Osteocyte (in vitro differentiated cells): Measurements from ENCODE around the gene PRPS1L1. TPM values are rescaled to one million over a fixed set of nuclear protein-coding genes. Genes with fewer than 3 reads are reported as not detected.

Experiments
- DNase-seq: peaks from one replicate; pipeline ENCODE4 v3.0.0; 2021; ENCODE audit warnings: mixed read lengths; ENCODE audit not compliant: unreplicated experiment; ENCODE audit errors: extremely low spot score
- H3K27ac Mint-ChIP-seq: one replicate; pipeline ENCODE4 v1.8.0; 2021; ENCODE audit warnings: mild to moderate bottlenecking, mixed read lengths; ENCODE audit not compliant: unreplicated experiment
- H3K27me3 Mint-ChIP-seq: one replicate; pipeline ENCODE4 v1.8.0; 2021; ENCODE audit warnings: mixed read lengths; ENCODE audit not compliant: unreplicated experiment
- H3K36me3 Mint-ChIP-seq: one replicate; pipeline ENCODE4 v1.8.0; 2021; ENCODE audit warnings: mixed read lengths; ENCODE audit not compliant: unreplicated experiment
- H3K4me1 Mint-ChIP-seq: one replicate; pipeline ENCODE4 v1.8.0; 2021; ENCODE audit warnings: mixed read lengths; ENCODE audit not compliant: unreplicated experiment
- H3K4me3 Mint-ChIP-seq: one replicate; pipeline ENCODE4 v1.8.0; 2021; ENCODE audit warnings: mild to moderate bottlenecking, moderate library complexity, mixed read lengths; ENCODE audit not compliant: unreplicated experiment
- H3K9me3 Mint-ChIP-seq: one replicate; pipeline ENCODE4 v1.8.0; 2021; ENCODE audit warnings: mixed read lengths; ENCODE audit not compliant: unreplicated experiment
- CTCF ChIP-seq: fragments of 200-600 bp; sonication (generic); IDR thresholded peaks from 2 replicates; pipeline ENCODE4 v1.5.0; 2021; ENCODE audit warnings: antibody characterized with exemption, mild to moderate bottlenecking, moderate library complexity
- total RNA-seq: library from RNA; stranded (reverse); gene quantifications from 2 replicates; pipeline ENCODE4 v1.2.1, GENCODE V29; 2021

PRPS1L1 gene
- total RNA-seq, 1 donor from 2014 or later: not detected

- peaks cover 2% of the 10 kb centered on the region for H3K27me3 Mint-ChIP-seq
- no peak for DNase-seq
- no peak for TF ChIP-seq CTCF
- H3K36me3 Mint-ChIP-seq: no peaks in the 10 kb centered on the region
- no peak overlapping the region for H3K4me3 Mint-ChIP-seq
- peaks cover 4% of the 10 kb centered on the region for H3K9me3 Mint-ChIP-seq
- H3K27ac Mint-ChIP-seq: no peak overlapping the region
- H3K4me1 Mint-ChIP-seq: peaks cover 18% of the 10 kb centered on the region
Measured at GRCh38 chr7:18045171-18045570, 17.5 kb upstream of the PRPS1L1 start.

- TF ChIP-seq CTCF: no peak
- Mint-ChIP-seq H3K4me3 (no peak overlapping the region), H3K9me3 (peaks cover 4% of the 10 kb centered on the region), H3K4me1 (peaks cover 27% of the 10 kb centered on the region), H3K27ac (peak overlapping the region; percentile 46), H3K27me3 (no peaks in the 10 kb centered on the region), H3K36me3 (no peaks in the 10 kb centered on the region)
- DNase-seq: no peak
Measured at GRCh38 chr7:18041191-18041590, 13.5 kb upstream of the PRPS1L1 start.

GRCh38 chr7:18040196-18040595 lies 12.6 kb upstream of the PRPS1L1 start:
- Mint-ChIP-seq H3K27ac (peak overlapping the region; percentile 78), H3K36me3 (no peaks in the 10 kb centered on the region), H3K4me3 (no peak overlapping the region), H3K4me1 (peaks cover 27% of the 10 kb centered on the region), H3K9me3 (peaks cover 4% of the 10 kb centered on the region), H3K27me3 (no peaks in the 10 kb centered on the region)
- no peak for TF ChIP-seq CTCF
- DNase-seq: no peak

GRCh38 chr7:18038382-18038781 lies 10.7 kb upstream of the PRPS1L1 start:
- H3K9me3 Mint-ChIP-seq: peaks cover 4% of the 10 kb centered on the region
- no peaks in the 10 kb centered on the region for H3K27me3 Mint-ChIP-seq
- H3K36me3 Mint-ChIP-seq: no peaks in the 10 kb centered on the region
- no peak for DNase-seq
- no peak overlapping the region for H3K4me3 Mint-ChIP-seq
- H3K4me1 Mint-ChIP-seq: peaks cover 27% of the 10 kb centered on the region
- H3K27ac Mint-ChIP-seq: no peak overlapping the region
- TF ChIP-seq CTCF: no peak

- no peak for DNase-seq
- TF ChIP-seq CTCF: no peak
- Mint-ChIP-seq H3K27me3 (no peaks in the 10 kb centered on the region), H3K27ac (no peak overlapping the region), H3K36me3 (no peaks in the 10 kb centered on the region), H3K4me3 (no peak overlapping the region), H3K9me3 (peaks cover under 1% of the 10 kb centered on the region), H3K4me1 (peaks cover 25% of the 10 kb centered on the region)
Measured at GRCh38 chr7:18037609-18038008, 10.0 kb upstream of the PRPS1L1 start.
